ENCODE results near the gene CCDC71L.
"Not testable (repeated sequence)": the region's sequence is repeated elsewhere in the genome, so short reads cannot be mapped to it uniquely, and the experiment has no call there.

The CCDC71L gene

DNA sequence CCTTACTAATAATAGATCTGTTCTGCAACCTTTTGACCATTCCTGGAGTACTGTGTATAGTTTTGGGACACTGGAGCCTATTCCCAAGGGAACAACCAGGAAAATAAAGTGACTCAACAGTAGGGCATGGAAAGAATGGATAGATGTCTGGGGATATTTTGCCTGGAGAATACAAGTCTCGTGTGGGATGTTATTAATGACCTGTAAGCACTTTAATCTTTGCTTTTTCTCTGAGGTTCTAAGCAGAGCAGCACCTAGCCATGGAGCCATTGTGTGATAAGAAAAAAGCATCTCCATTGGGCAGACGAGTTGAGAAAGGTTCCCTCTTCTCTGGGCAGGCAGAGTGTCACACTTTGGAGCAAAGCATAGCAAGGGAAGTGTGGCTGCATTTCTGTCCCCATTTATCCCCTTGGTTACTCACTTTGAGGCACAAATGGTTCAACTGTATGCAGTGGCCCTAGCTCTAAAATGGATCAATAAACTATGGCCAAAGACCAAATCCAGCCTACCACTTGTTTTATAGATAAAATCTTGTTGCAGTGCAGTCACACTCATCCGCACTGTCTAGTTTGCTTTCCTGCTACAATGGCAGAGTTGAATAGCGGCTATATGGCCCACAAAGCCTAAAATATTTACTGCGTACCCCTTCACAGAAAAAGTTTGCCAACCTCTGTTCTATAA is 21.0 kb upstream of the CCDC71L start:
- Histone ChIP-seq H3K27ac (ENCODE audit: low read depth, low read length) (no peak overlapping the region), H3F3A (ENCODE audit: insufficient read depth) (no peaks in the 10 kb centered on the region), H3K9me2 (replicated peaks; ENCODE audit: insufficient read depth, low read length) (no peaks in the 10 kb centered on the region), H3K9ac (ENCODE audit: low read length) (no peak overlapping the region), H4K20me1 (ENCODE audit: low read depth, low read length) (no peaks in the 10 kb centered on the region), H3K4me2 (ENCODE audit: low read depth, low read length, poor library complexity, severe bottlenecking) (no peak overlapping the region), H2AFZ (ENCODE audit: low read depth, low read length, severe bottlenecking) (no peak overlapping the region), H3K9me3 (ENCODE audit: insufficient read depth, low read length) (no peaks in the 10 kb centered on the region), H3K79me2 (ENCODE audit: insufficient read depth, low read length) (no peaks in the 10 kb centered on the region), H3K36me3 (ENCODE audit: low read length) (no peaks in the 10 kb centered on the region), H3K4me3 (ENCODE audit: insufficient read depth, low read length, poor library complexity, severe bottlenecking) (no peak overlapping the region), H3K27me3 (ENCODE audit: low read length) (no peaks in the 10 kb centered on the region)
- TF ChIP-seq EZH2phosphoT487 (conservative IDR thresholded peaks at IDR 0.05; ENCODE audit: low read length), result no peak

DNA sequence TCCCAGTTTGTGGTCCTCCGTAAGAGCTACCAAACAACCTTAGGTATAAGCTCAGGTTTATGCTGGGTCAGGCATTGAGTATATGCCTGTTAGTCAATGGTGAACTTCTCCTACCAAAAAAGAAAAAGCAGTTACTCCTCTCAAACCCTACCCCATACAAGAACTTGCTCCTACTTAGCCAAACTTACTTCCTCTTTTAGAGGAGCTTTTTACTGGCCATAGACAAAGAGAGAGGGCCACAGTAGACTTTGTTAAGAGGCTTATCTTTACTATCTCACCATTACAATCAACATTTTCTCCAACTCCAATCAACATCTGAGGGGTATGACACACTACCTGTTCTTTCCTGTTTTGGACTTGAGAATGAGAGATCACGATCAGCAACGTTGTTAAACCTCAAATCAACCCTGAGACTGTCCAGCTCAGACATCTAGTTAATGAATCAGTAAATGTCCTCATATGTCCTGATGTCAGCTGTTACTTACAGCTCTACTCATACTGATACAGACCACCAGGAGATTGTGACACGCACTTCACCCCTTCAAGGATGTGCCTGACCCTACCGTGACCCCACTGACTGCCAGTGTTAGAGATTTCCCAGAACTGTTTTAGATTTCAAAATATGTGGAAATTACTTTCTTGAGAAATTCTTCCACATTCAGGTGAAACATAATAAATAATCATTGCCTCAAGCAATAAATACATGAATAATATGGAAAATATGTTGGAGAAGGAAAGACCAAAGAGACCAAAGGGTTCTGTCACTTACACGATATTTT is 18.4 kb upstream of the CCDC71L start:
- no peak overlapping the region for H3K9ac ChIP-seq (ENCODE audit: low read length)
- no peak overlapping the region for H3K27ac ChIP-seq (ENCODE audit: low read depth, low read length)
- no peak overlapping the region for H2AFZ ChIP-seq (ENCODE audit: low read depth, low read length, severe bottlenecking)

DNA sequence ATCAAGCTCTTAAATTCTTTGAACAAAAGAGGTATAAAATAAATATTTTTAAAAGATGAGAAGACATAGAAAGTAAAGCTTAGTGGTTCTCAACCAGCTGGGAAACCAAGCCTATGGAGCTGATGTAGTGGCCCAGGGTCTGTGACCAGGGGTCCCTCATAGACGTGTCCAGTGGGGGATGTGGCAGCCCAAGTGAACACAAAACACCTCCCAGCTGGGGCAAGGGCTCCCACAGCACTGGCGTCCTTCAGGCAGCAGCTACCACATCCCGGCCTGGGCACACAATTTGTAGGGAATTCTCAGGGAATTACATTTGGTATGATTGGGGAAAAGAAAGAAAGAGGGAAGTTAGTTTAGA is 17.8 kb upstream of the CCDC71L start:
- H3K27ac ChIP-seq (ENCODE audit: low read depth, low read length), result no peak overlapping the region
- TF ChIP-seq EZH2phosphoT487 (conservative IDR thresholded peaks at IDR 0.05; ENCODE audit: low read length), result no peak
- TF ChIP-seq, protein P1, sequence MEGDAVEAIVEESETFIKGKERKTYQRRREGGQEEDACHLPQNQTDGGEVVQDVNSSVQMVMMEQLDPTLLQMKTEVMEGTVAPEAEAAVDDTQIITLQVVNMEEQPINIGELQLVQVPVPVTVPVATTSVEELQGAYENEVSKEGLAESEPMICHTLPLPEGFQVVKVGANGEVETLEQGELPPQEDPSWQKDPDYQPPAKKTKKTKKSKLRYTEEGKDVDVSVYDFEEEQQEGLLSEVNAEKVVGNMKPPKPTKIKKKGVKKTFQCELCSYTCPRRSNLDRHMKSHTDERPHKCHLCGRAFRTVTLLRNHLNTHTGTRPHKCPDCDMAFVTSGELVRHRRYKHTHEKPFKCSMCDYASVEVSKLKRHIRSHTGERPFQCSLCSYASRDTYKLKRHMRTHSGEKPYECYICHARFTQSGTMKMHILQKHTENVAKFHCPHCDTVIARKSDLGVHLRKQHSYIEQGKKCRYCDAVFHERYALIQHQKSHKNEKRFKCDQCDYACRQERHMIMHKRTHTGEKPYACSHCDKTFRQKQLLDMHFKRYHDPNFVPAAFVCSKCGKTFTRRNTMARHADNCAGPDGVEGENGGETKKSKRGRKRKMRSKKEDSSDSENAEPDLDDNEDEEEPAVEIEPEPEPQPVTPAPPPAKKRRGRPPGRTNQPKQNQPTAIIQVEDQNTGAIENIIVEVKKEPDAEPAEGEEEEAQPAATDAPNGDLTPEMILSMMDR (IDR thresholded peaks at IDR 0.05; ENCODE audit: insufficient read depth, low read length, poor library complexity, severe bottlenecking), result no peak
- H3K4me2 ChIP-seq (ENCODE audit: low read depth, low read length, poor library complexity, severe bottlenecking), result no peak overlapping the region
- no peaks in the 10 kb centered on the region for H3K27me3 ChIP-seq (ENCODE audit: low read length)
- no peaks in the 10 kb centered on the region for H3K36me3 ChIP-seq (ENCODE audit: low read length)
- no peaks in the 10 kb centered on the region for H4K20me1 ChIP-seq (ENCODE audit: low read depth, low read length)
- H3K9me3 ChIP-seq (ENCODE audit: insufficient read depth, low read length), result no peaks in the 10 kb centered on the region
- H3K4me3 ChIP-seq (ENCODE audit: insufficient read depth, low read length, poor library complexity, severe bottlenecking), result no peak overlapping the region
- no peaks in the 10 kb centered on the region for H3K9me2 ChIP-seq (replicated peaks; ENCODE audit: insufficient read depth, low read length)
- no peaks in the 10 kb centered on the region for H3F3A ChIP-seq (ENCODE audit: insufficient read depth)
- H3K9ac ChIP-seq (ENCODE audit: low read length), result no peak overlapping the region
- no peak overlapping the region for H2AFZ ChIP-seq (ENCODE audit: low read depth, low read length, severe bottlenecking)
- no peaks in the 10 kb centered on the region for H3K79me2 ChIP-seq (ENCODE audit: insufficient read depth, low read length)

More for the DNA sequence above, 18.4 kb upstream of the CCDC71L start:
- H3F3A ChIP-seq (ENCODE audit: insufficient read depth), result no peaks in the 10 kb centered on the region
- H3K79me2 ChIP-seq (ENCODE audit: insufficient read depth, low read length), result no peaks in the 10 kb centered on the region
- no peaks in the 10 kb centered on the region for H3K9me3 ChIP-seq (ENCODE audit: insufficient read depth, low read length)
- no peaks in the 10 kb centered on the region for H3K9me2 ChIP-seq (replicated peaks; ENCODE audit: insufficient read depth, low read length)
- no peak overlapping the region for H3K4me2 ChIP-seq (ENCODE audit: low read depth, low read length, poor library complexity, severe bottlenecking)
- H4K20me1 ChIP-seq (ENCODE audit: low read depth, low read length), result no peaks in the 10 kb centered on the region
- H3K36me3 ChIP-seq (ENCODE audit: low read length), result no peaks in the 10 kb centered on the region
- H3K27me3 ChIP-seq (ENCODE audit: low read length), result no peaks in the 10 kb centered on the region
- no peak overlapping the region for H3K4me3 ChIP-seq (ENCODE audit: insufficient read depth, low read length, poor library complexity, severe bottlenecking)
- TF ChIP-seq, protein P1 (IDR thresholded peaks at IDR 0.05; ENCODE audit: insufficient read depth, low read length, poor library complexity, severe bottlenecking), result no peak
- no peak for TF ChIP-seq EZH2phosphoT487 (conservative IDR thresholded peaks at IDR 0.05; ENCODE audit: low read length)

DNA sequence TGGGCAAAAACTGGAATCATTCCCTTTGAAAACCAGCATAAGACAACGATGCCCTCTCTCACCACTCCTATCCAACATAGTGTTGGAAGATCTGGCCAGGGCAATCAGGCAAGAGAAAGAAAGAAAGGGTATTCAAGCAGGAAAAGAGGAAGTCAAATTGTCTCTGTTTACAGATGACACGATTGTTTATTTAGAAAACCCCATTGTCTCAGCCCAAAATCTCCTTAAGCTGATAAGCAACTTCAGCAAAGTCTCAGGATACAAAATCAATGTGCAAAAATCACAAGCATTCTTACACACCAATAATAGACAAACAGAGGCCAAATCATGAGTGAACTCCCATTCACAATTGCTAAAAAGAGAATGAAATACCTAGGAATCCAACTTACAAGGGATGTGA is 15.5 kb upstream of the CCDC71L start:
- H3F3A ChIP-seq (ENCODE audit: insufficient read depth); H3K9me3 ChIP-seq (ENCODE audit: insufficient read depth, low read length); H3K9me2 ChIP-seq (replicated peaks; ENCODE audit: insufficient read depth, low read length); H3K79me2 ChIP-seq (ENCODE audit: insufficient read depth, low read length); H4K20me1 ChIP-seq (ENCODE audit: low read depth, low read length); H3K4me3 ChIP-seq (ENCODE audit: insufficient read depth, low read length, poor library complexity, severe bottlenecking); H3K27ac ChIP-seq (ENCODE audit: low read depth, low read length); H2AFZ ChIP-seq (ENCODE audit: low read depth, low read length, severe bottlenecking); H3K36me3 ChIP-seq (ENCODE audit: low read length); H3K27me3 ChIP-seq (ENCODE audit: low read length); H3K4me2 ChIP-seq (ENCODE audit: low read depth, low read length, poor library complexity, severe bottlenecking); H3K9ac ChIP-seq (ENCODE audit: low read length): not testable (repeated sequence)

DNA sequence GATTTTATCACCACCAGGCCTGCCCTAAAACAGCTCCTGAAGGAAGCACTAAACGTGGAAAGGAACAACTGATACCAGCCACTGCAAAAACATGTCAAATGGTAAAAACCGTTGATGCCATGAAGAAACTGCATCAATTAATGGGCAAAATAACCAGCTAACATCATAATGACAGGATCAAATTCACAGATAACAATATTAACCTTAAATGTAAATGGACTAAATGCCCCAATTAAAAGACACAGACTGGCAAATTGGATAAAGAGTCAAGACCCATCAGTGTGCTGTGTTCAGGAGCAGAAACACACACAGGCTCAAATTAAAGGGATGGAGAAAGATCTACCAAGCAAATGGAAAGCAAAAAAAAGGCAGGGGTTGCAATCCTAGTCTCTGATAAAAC is 12.7 kb upstream of the CCDC71L start:
- not testable (repeated sequence) for H3K27ac ChIP-seq (ENCODE audit: low read depth, low read length); H3K9ac ChIP-seq (ENCODE audit: low read length); H3K9me2 ChIP-seq (replicated peaks; ENCODE audit: insufficient read depth, low read length); H3F3A ChIP-seq (ENCODE audit: insufficient read depth); H3K4me3 ChIP-seq (ENCODE audit: insufficient read depth, low read length, poor library complexity, severe bottlenecking); H3K36me3 ChIP-seq (ENCODE audit: low read length); H3K9me3 ChIP-seq (ENCODE audit: insufficient read depth, low read length); H3K4me2 ChIP-seq (ENCODE audit: low read depth, low read length, poor library complexity, severe bottlenecking); H4K20me1 ChIP-seq (ENCODE audit: low read depth, low read length); H3K79me2 ChIP-seq (ENCODE audit: insufficient read depth, low read length); H2AFZ ChIP-seq (ENCODE audit: low read depth, low read length, severe bottlenecking); H3K27me3 ChIP-seq (ENCODE audit: low read length)

DNA sequence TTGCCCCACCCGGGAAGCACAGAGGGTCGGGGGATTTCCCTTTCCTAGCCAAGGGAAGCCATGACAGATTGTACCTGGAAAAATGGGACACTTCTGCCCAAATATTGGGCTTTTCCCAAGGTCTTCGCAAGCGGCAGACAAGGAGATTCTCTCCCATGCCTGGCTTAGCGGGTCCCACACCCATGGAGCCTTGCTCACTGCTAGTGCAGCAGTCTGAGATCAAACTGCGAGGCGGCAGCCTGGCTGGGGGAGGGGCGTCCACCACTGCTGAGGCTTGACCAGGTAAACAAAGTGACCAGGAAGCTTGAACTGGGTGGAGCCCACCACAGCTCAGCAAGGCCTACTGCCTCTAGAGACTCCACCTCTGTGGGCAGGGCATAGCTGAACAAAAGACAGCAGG is 11.0 kb upstream of the CCDC71L start:
- H3K27me3 ChIP-seq (ENCODE audit: low read length); H3K4me3 ChIP-seq (ENCODE audit: insufficient read depth, low read length, poor library complexity, severe bottlenecking); H3K27ac ChIP-seq (ENCODE audit: low read depth, low read length); H4K20me1 ChIP-seq (ENCODE audit: low read depth, low read length); H3K9me2 ChIP-seq (replicated peaks; ENCODE audit: insufficient read depth, low read length); H3K36me3 ChIP-seq (ENCODE audit: low read length); H3K9me3 ChIP-seq (ENCODE audit: insufficient read depth, low read length); H2AFZ ChIP-seq (ENCODE audit: low read depth, low read length, severe bottlenecking); H3K4me2 ChIP-seq (ENCODE audit: low read depth, low read length, poor library complexity, severe bottlenecking); H3K9ac ChIP-seq (ENCODE audit: low read length); H3K79me2 ChIP-seq (ENCODE audit: insufficient read depth, low read length); H3F3A ChIP-seq (ENCODE audit: insufficient read depth): not testable (repeated sequence)
